HEK293 (cell line): ENCODE results near the gene SMIM7.

Source experiments
- SALL2 ChIP-seq: fragments of 450-650 bp; formaldehyde crosslinking; IDR thresholded peaks from 2 replicates; pipeline ENCODE4 v1.5.0; 2017; ENCODE audit warnings: missing biosample characterization, mild to moderate bottlenecking, missing genetic modification characterization, borderline replicate concordance
- ZNF626 ChIP-seq: fragments of 450-650 bp; sonication (Bioruptor Pico); formaldehyde crosslinking; IDR thresholded peaks from 2 replicates; pipeline ENCODE4 v1.5.1; 2018; ENCODE audit warnings: missing biosample characterization, missing genetic modification characterization, inconsistent platforms
- TF ChIP-seq, protein P1 (sequence below): fragments of 450-650 bp; formaldehyde crosslinking; IDR thresholded peaks from 2 replicates; pipeline ENCODE4 v1.5.1; 2016; ENCODE audit warnings: missing biosample characterization, missing genetic modification characterization
- TF ChIP-seq, protein P2 (sequence below): fragments of 450-650 bp; formaldehyde crosslinking; IDR thresholded peaks from 2 replicates; pipeline ENCODE4 v1.5.1; 2016; ENCODE audit warnings: missing biosample characterization, missing genetic modification characterization

DNA sequence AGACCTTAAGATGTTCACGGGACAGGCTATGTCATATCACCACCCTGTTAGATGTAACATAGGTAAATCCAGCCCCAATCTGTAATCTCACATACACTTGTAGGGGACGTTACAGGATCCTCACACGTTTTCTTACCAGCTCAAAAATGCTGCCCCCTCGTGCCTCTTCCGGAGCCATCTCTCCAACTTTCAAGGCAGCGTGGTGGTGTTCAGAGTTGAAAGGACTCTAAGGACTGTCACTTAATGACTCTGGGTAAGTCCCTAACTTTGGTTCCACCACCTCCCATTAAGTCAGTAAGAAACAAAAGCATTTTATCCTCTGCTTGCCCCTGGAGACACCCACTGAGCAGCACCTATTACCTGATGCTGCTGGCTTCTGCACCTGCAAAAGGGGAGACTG, 36.4 kb downstream of the SMIM7 start:
- TF ChIP-seq SALL2 (tag by site-specific recombination): no peak
- no peak for TF ChIP-seq ZNF626 (tag by site-specific recombination)
- TF ChIP-seq, protein P1, sequence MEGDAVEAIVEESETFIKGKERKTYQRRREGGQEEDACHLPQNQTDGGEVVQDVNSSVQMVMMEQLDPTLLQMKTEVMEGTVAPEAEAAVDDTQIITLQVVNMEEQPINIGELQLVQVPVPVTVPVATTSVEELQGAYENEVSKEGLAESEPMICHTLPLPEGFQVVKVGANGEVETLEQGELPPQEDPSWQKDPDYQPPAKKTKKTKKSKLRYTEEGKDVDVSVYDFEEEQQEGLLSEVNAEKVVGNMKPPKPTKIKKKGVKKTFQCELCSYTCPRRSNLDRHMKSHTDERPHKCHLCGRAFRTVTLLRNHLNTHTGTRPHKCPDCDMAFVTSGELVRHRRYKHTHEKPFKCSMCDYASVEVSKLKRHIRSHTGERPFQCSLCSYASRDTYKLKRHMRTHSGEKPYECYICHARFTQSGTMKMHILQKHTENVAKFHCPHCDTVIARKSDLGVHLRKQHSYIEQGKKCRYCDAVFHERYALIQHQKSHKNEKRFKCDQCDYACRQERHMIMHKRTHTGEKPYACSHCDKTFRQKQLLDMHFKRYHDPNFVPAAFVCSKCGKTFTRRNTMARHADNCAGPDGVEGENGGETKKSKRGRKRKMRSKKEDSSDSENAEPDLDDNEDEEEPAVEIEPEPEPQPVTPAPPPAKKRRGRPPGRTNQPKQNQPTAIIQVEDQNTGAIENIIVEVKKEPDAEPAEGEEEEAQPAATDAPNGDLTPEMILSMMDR (tag by site-specific recombination): no peak
- TF ChIP-seq, protein P2, sequence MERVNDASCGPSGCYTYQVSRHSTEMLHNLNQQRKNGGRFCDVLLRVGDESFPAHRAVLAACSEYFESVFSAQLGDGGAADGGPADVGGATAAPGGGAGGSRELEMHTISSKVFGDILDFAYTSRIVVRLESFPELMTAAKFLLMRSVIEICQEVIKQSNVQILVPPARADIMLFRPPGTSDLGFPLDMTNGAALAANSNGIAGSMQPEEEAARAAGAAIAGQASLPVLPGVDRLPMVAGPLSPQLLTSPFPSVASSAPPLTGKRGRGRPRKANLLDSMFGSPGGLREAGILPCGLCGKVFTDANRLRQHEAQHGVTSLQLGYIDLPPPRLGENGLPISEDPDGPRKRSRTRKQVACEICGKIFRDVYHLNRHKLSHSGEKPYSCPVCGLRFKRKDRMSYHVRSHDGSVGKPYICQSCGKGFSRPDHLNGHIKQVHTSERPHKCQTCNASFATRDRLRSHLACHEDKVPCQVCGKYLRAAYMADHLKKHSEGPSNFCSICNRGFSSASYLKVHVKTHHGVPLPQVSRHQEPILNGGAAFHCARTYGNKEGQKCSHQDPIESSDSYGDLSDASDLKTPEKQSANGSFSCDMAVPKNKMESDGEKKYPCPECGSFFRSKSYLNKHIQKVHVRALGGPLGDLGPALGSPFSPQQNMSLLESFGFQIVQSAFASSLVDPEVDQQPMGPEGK (tag by site-specific recombination): no peak
